H9 (cell line): ENCODE measurements around the gene CCL27. TPM values are rescaled to one million over a fixed set of nuclear protein-coding genes. Genes with fewer than 3 reads are reported as not detected.

Experiments
- DNase-seq: peaks from one replicate; pipeline ENCODE4 v3.0.0-alpha.2; 2017
- H2AFZ ChIP-seq: one replicate; pipeline ENCODE4 v1.6.1; 2013; ENCODE audit warnings: mild to moderate bottlenecking, low read length, control low read depth, moderate library complexity
- H2AK5ac ChIP-seq: 2 replicates; pipeline ENCODE4 v1.6.1; 2013; ENCODE audit warnings: low read length, control low read depth, mixed read lengths; ENCODE audit not compliant: insufficient read length
- H2BK120ac ChIP-seq: one replicate; pipeline ENCODE4 v1.6.1; 2013; ENCODE audit warnings: low read depth, mild to moderate bottlenecking, low read length, control low read depth, inconsistent platforms; ENCODE audit not compliant: poor library complexity, severe bottlenecking
- H2BK12ac ChIP-seq: 2 replicates; pipeline ENCODE4 v1.6.1; 2013; ENCODE audit warnings: low read length, control low read depth, mixed read lengths, low read depth; ENCODE audit not compliant: insufficient read length
- H2BK15ac ChIP-seq: 2 replicates; pipeline ENCODE4 v1.6.1; 2013; ENCODE audit warnings: low read depth, low read length, control low read depth
- H2BK20ac ChIP-seq: one replicate; pipeline ENCODE4 v1.6.1; 2013; ENCODE audit warnings: low read depth, mild to moderate bottlenecking, low read length, control low read depth, inconsistent platforms; ENCODE audit not compliant: poor library complexity, severe bottlenecking
- H2BK5ac ChIP-seq: 2 replicates; pipeline ENCODE4 v1.6.1; 2013; ENCODE audit warnings: low read length, control low read depth, mixed read lengths; ENCODE audit not compliant: insufficient read length
- H3K14ac ChIP-seq: 2 replicates; pipeline ENCODE4 v1.6.1; 2013; ENCODE audit warnings: low read length, control low read depth; ENCODE audit not compliant: insufficient read depth
- H3K18ac ChIP-seq: 2 replicates; pipeline ENCODE4 v1.6.1; 2013; ENCODE audit warnings: low read depth, mild to moderate bottlenecking, mixed read lengths, low read length, control low read depth; ENCODE audit not compliant: insufficient read length
- H3K23ac ChIP-seq: 2 replicates; pipeline ENCODE4 v1.6.1; 2013; ENCODE audit warnings: low read length, control low read depth, mixed read lengths, low read depth; ENCODE audit not compliant: insufficient read length
- H3K23me2 ChIP-seq: 2 replicates; pipeline ENCODE4 v1.6.1; 2013; ENCODE audit warnings: low read depth, mild to moderate bottlenecking, mixed read lengths, low read length, control low read depth; ENCODE audit not compliant: insufficient read length, poor library complexity, severe bottlenecking
- H3K27ac ChIP-seq: 2 replicates; pipeline ENCODE4 v1.5.1; 2013; ENCODE audit warnings: low read length, control low read depth, mixed read lengths, low read depth; ENCODE audit not compliant: insufficient read length
- H3K27me3 ChIP-seq: 2 replicates; pipeline ENCODE4 v1.6.1; 2013; ENCODE audit warnings: low read length, control low read depth, inconsistent platforms; ENCODE audit not compliant: insufficient read depth
- H3K4ac ChIP-seq: 2 replicates; pipeline ENCODE4 v1.6.1; 2013; ENCODE audit warnings: low read depth, mild to moderate bottlenecking, control low read depth, inconsistent platforms, low read length, moderate library complexity
- H3K4me1 ChIP-seq: 2 replicates; pipeline ENCODE4 v1.6.1; 2013; ENCODE audit warnings: low read length, control low read depth, inconsistent platforms; ENCODE audit not compliant: insufficient read depth
- H3K4me2 ChIP-seq: 2 replicates; pipeline ENCODE4 v1.6.1; 2013; ENCODE audit warnings: low read length, control low read depth, mixed read lengths; ENCODE audit not compliant: insufficient read length, insufficient read depth
- H3K56ac ChIP-seq: 2 replicates; pipeline ENCODE4 v1.6.1; 2013; ENCODE audit warnings: low read depth, mild to moderate bottlenecking, mixed read lengths, low read length, control low read depth; ENCODE audit not compliant: insufficient read length
- H3K79me1 ChIP-seq: 2 replicates; pipeline ENCODE4 v1.6.1; 2013; ENCODE audit warnings: low read depth, mild to moderate bottlenecking, moderate library complexity, low read length, control low read depth, inconsistent platforms; ENCODE audit not compliant: insufficient read depth, poor library complexity, severe bottlenecking
- H3K79me2 ChIP-seq: 2 replicates; pipeline ENCODE4 v1.6.1; 2013; ENCODE audit warnings: low read length, control low read depth, inconsistent platforms; ENCODE audit not compliant: insufficient read depth
- H3K9ac ChIP-seq: 2 replicates; pipeline ENCODE4 v1.6.1; 2013; ENCODE audit warnings: low read length, control low read depth, mixed read lengths; ENCODE audit not compliant: insufficient read length; ENCODE audit errors: extremely low read depth
- H3K9me3 ChIP-seq: one replicate; pipeline ENCODE4 v1.6.1; 2013; ENCODE audit warnings: low read depth, low read length, inconsistent platforms; ENCODE audit not compliant: control insufficient read depth
- H3T11ph ChIP-seq: one replicate; pipeline ENCODE4 v1.6.1; 2013; ENCODE audit warnings: mild to moderate bottlenecking, low read length, control low read depth, inconsistent platforms
- H4K20me1 ChIP-seq: one replicate; pipeline ENCODE4 v1.6.1; 2013; ENCODE audit not compliant: control insufficient read depth, insufficient read length, insufficient read depth
- H4K5ac ChIP-seq: 2 replicates; pipeline ENCODE4 v1.6.1; 2013; ENCODE audit warnings: low read depth, mild to moderate bottlenecking, mixed read lengths, low read length, control low read depth; ENCODE audit not compliant: insufficient read length
- H4K8ac ChIP-seq: replicated peaks from 2 replicates; pipeline ENCODE4 v1.6.1; 2013; ENCODE audit warnings: low read length, control low read depth, mixed read lengths, low read depth; ENCODE audit not compliant: insufficient read length
- H4K91ac ChIP-seq: 2 replicates; pipeline ENCODE4 v1.6.1; 2013; ENCODE audit warnings: low read depth, mild to moderate bottlenecking, moderate library complexity, mixed read lengths, low read length, control low read depth; ENCODE audit not compliant: insufficient read length
- H3K27ac Mint-ChIP-seq, 3 experiments: 2 replicates in 2 of 3; 3 replicates in 1 of 3; pipeline ENCODE4 v1.8.0; 2020 to 2021; ENCODE audit warnings: mixed read lengths in 3 of 3, mild to moderate bottlenecking in 1 of 3, moderate library complexity in 1 of 3
- H3K27me3 Mint-ChIP-seq: 2 replicates; pipeline ENCODE4 v1.8.0; 2021; ENCODE audit warnings: low read depth, mild to moderate bottlenecking, moderate library complexity, mixed read lengths
- H3K36me3 Mint-ChIP-seq, 3 experiments: 2 replicates in 2 of 3; 3 replicates in 1 of 3; pipeline ENCODE4 v1.8.0; 2020 to 2021; ENCODE audit warnings: low read depth in 3 of 3, mixed read lengths in 3 of 3; ENCODE audit not compliant: insufficient read depth in 1 of 3
- H3K4me1 Mint-ChIP-seq, 2 experiments: 2 replicates each; pipeline ENCODE4 v1.8.0; 2020; ENCODE audit warnings: mixed read lengths in 2 of 2
- H3K4me3 Mint-ChIP-seq, 2 experiments: 2 replicates in 1 of 2; 3 replicates in 1 of 2; pipeline ENCODE4 v1.8.0; 2020 to 2021; ENCODE audit warnings: mild to moderate bottlenecking in 2 of 2, mixed read lengths in 2 of 2, moderate library complexity in 1 of 2
- H3K9me3 Mint-ChIP-seq, 2 experiments: 2 replicates in 1 of 2; 3 replicates in 1 of 2; pipeline ENCODE4 v1.8.0; 2020; ENCODE audit warnings: mild to moderate bottlenecking in 2 of 2, mixed read lengths in 2 of 2, moderate library complexity in 1 of 2
- WGBS: extraction: QIAGEN DNeasy Blood & Tissue Kit; methylation state at CpG from one replicate; pipeline ENCODE4 v1.1.7; 2013; ENCODE audit warnings: missing lambda C conversion rate, low lambda C conversion rate, mixed read lengths; ENCODE audit not compliant: insufficient read length; ENCODE audit errors: extremely low coverage; 5-methylcytosine and 5-hydroxymethylcytosine counted together
- total RNA-seq: library from RNA; stranded (reverse); gene quantifications from 2 replicates; pipeline ENCODE4 v1.2.1, GENCODE V29; 2021
- TF ChIP-seq, protein P1 (sequence below): fragments of 200-600 bp; sonication (generic); conservative IDR thresholded peaks from 3 replicates; pipeline ENCODE4 v1.8.0; 2021; ENCODE audit warnings: antibody characterized with exemption, mild to moderate bottlenecking

The CCL27 gene
- total RNA-seq, 1 experiment from 2014 or later, result 0.28 TPM

DNA sequence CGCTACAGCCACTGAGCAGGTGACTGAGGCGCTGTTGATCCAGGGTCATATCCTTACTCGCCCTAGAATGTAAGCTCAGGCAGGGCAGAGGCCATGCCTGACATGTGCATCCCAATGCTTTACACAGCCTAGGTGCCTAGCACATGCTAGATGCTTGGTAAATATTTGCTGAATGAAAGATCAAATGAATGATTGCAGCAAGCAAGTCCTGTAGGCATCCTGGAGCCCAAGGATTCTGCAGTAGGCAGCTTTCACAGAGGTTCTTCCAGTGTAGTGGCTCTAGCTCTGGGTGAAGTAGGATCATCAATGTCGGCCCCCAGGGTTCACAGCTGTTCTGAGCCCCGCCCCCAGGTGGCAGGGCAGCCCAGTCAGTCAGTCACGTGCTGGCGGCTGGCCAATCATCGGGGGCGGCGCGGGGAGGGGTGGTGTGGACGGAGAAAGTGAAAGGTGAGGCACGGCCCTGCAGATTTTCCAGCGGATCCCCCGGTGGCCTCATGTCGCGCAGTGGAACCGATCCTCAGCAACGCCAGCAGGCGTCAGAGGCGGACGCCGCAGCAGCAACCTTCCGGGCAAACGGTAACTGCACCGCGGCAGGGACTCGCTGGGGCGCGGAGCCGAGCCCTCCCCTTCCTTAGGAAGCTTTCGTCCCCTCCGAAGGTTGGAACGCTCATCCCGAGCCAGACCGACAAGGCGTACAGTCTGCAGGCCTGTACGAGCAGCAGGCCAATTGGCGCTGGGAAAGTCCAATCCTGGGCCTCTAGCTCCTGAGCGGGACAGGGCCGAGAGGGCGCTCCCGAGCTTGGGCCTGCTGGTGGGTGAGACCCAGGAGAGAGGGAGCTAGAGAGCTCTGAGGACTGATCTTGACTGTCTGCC, 16.0 kb downstream of the CCL27 start, which contains the start of gene GALT:
Gene GALT (plus strand): TSS at position 465 of the 873 bp plus-strand sequence. CDS start 30 bp downstream, at position 495.
- Histone ChIP-seq H3K4me1 (peaks cover 10% of the 10 kb centered on the region; the same call in 1 of the 2 replicates), H4K91ac (no peak within 1 kb of the TSS)
- peak within 1 kb of the TSS; percentile 85 to 93 for H3K4me3 Mint-ChIP-seq

More for the DNA sequence above, 16.0 kb downstream of the CCL27 start, which contains the start of gene GALT:
- Mint-ChIP-seq H3K27ac (peak within 1 kb of the TSS; percentile 11 to 94 (median 66); a peak in 4 of 7 replicates), H3K9me3 (no peaks in the 10 kb centered on the region), H3K27me3 (no peaks in the 10 kb centered on the region; the same call in 1 of the 2 replicates), H3K36me3 (peaks cover 17 to 28% (median 24%) of the 10 kb centered on the region in 3 experiments; a peak in 6 of 7 replicates), H3K4me1 (peaks cover 31 to 38% of the 10 kb centered on the region in 2 experiments)
- TF ChIP-seq, protein P1, sequence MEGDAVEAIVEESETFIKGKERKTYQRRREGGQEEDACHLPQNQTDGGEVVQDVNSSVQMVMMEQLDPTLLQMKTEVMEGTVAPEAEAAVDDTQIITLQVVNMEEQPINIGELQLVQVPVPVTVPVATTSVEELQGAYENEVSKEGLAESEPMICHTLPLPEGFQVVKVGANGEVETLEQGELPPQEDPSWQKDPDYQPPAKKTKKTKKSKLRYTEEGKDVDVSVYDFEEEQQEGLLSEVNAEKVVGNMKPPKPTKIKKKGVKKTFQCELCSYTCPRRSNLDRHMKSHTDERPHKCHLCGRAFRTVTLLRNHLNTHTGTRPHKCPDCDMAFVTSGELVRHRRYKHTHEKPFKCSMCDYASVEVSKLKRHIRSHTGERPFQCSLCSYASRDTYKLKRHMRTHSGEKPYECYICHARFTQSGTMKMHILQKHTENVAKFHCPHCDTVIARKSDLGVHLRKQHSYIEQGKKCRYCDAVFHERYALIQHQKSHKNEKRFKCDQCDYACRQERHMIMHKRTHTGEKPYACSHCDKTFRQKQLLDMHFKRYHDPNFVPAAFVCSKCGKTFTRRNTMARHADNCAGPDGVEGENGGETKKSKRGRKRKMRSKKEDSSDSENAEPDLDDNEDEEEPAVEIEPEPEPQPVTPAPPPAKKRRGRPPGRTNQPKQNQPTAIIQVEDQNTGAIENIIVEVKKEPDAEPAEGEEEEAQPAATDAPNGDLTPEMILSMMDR, result peak; percentile 55; the same call in 2 of the 3 replicates
- H2AFZ ChIP-seq, result no peak within 1 kb of the TSS
- no peaks in the 10 kb centered on the region for H3K27me3 ChIP-seq
- H4K20me1 ChIP-seq, result no peaks in the 10 kb centered on the region
- no peaks in the 10 kb centered on the region for H3K79me1 ChIP-seq
- peak within 1 kb of the TSS; percentile 94 for H3K4me2 ChIP-seq
- no peak within 1 kb of the TSS for H2BK15ac ChIP-seq
- peak; percentile 96 for DNase-seq
- peak within 1 kb of the TSS; percentile 41 for H3K14ac ChIP-seq
- H4K8ac ChIP-seq, result no peak within 1 kb of the TSS
- no peak within 1 kb of the TSS for H4K5ac ChIP-seq
- no peak within 1 kb of the TSS for H2BK20ac ChIP-seq
- H3K9me3 ChIP-seq, result no peaks in the 10 kb centered on the region
- H3T11ph ChIP-seq, result no peak within 1 kb of the TSS
- peak within 1 kb of the TSS; percentile 28 for H3K9ac ChIP-seq
- no peak within 1 kb of the TSS for H2AK5ac ChIP-seq
- peaks cover 9% of the 10 kb centered on the region for H3K23me2 ChIP-seq
- no peak within 1 kb of the TSS for H3K4ac ChIP-seq
- no peak within 1 kb of the TSS for H3K23ac ChIP-seq
- no peak within 1 kb of the TSS for H2BK5ac ChIP-seq
- H3K79me2 ChIP-seq, result peaks cover 2% of the 10 kb centered on the region; the same call in 1 of the 2 replicates
- no peak within 1 kb of the TSS for H3K27ac ChIP-seq
- H2BK120ac ChIP-seq, result no peak within 1 kb of the TSS
- no CpG with 5 or more reads among the region's 43 CpGs for WGBS
- no peak within 1 kb of the TSS for H3K56ac ChIP-seq
- H3K18ac ChIP-seq, result peak within 1 kb of the TSS; percentile 31
- no peak within 1 kb of the TSS for H2BK12ac ChIP-seq
